ENCODE data around the gene TPRN. TPM values are rescaled to one million over a fixed set of nuclear protein-coding genes. Genes with fewer than 3 reads are reported as not detected.

Gene TPRN
- total RNA-seq, 2 donors from 2014 or later: 90.0 to 91.3 TPM

DNA sequence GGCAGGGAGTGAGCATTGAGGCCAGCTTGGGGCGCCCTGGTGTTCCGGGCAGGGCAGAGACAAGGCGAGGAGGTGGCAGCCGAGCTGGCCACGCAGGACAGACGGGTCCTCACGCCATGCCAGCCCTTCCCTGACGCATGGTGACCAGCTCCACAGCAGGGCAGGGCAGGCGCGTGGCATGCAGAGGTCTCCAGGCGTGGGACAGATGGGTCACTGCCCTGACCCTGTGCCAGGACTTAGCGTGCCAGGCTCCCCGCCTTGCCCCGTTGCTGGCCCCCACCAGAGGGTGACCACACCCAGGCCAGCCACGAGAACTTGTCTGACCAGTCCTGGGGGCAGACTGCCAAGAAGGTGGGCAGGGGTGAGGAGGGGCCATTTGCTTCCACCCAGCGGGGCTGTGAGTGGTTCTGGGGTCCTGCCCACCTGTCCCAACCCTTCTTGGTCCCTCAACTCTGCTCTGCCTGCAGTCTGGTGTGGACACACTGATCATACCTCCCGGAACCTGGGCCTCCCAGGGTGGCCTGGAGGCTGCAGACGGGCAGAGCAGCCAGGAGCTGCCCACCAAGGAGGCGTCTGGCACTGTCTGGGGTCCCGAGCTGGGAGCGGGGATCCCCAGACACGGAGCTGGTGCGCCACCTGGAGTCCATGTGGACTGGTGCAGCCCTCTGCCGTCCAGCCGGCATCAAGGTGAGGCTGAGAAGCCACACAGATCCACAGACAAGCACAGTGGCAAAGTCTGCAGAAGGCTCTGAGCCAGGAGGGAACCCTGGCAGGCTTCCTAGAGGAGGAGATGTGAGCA is 26.7 kb upstream of the TPRN start, which contains the start of gene RNF224:
TSS of gene RNF224 (plus strand) at position 449 of the 799 bp plus-strand sequence. CDS start 834 bp downstream, outside the sequence.
- intact Hi-C loops (cut with DNase I): no loop called here
- Histone ChIP-seq H3K9me3 (no peaks in the 10 kb centered on the region), H3K27ac (peak within 1 kb of the TSS; percentile 58 to 85 (median 76)), H3K27me3 (peaks cover 0 to 12% of the 10 kb centered on the region in 2 donors), H3K4me1 (peaks cover 39% of the 10 kb centered on the region), H3K4me3 (no peak within 1 kb of the TSS), H3K36me3 (replicated peaks in 1 of 2; ENCODE audit: insufficient read depth in 1 of 2, low read depth in 2 of 2) (no peaks in the 10 kb centered on the region)
- DNase-seq (peak; percentile 87 to 96 (median 91)), ATAC-seq (peak; percentile 58)
- 0 to 15% methylated on average over 2 to 25 of the region's 25 CpGs for WGBS, 2 donors
- TF ChIP-seq, protein P1, sequence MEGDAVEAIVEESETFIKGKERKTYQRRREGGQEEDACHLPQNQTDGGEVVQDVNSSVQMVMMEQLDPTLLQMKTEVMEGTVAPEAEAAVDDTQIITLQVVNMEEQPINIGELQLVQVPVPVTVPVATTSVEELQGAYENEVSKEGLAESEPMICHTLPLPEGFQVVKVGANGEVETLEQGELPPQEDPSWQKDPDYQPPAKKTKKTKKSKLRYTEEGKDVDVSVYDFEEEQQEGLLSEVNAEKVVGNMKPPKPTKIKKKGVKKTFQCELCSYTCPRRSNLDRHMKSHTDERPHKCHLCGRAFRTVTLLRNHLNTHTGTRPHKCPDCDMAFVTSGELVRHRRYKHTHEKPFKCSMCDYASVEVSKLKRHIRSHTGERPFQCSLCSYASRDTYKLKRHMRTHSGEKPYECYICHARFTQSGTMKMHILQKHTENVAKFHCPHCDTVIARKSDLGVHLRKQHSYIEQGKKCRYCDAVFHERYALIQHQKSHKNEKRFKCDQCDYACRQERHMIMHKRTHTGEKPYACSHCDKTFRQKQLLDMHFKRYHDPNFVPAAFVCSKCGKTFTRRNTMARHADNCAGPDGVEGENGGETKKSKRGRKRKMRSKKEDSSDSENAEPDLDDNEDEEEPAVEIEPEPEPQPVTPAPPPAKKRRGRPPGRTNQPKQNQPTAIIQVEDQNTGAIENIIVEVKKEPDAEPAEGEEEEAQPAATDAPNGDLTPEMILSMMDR (IDR thresholded peaks at IDR 0.05): peak; percentile 87 to 98 (median 97)
- no peak for TF ChIP-seq POLR2A (IDR thresholded peaks at IDR 0.05)

DNA sequence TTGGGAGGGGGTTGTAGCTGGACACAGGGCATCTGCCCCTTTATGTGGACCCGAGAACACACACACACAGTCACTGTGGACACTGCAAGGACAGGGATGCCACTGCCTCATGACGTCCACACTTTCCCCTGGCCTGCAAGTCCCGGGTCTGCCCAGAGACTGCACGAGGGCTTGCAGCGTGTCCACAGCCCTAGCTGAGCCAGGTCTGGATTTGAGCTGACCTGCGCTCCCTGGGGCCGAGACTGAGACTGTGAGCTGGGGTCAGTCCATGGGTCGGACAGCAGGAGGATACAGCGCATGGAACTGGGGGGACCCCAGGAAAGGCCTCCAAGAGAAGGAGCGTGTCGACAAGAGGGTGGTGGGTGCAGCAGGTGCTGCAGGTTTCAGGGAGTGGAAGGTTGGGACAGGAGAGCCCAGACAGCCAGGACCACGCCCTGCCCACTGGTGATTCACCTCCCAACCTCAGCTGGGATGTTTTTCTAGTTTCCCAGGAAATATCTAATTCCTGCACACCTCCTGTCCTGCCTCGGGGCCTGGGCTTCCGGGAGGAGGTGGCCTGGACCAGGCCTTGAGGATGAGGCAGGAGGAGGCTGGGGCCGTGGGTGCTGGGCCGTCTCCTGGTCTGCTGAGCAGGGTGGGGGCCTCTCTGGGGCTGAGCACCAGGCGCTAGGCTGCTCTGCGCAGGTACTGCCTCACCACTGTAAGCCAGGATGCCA is 26.0 kb upstream of the TPRN start:
- WGBS, 2 donors: 59 to 65% methylated on average over 13 to 18 of the region's 18 CpGs
- DNase-seq (no peak), ATAC-seq (no peak)
- Histone ChIP-seq H3K4me3 (no peak overlapping the region), H3K4me1 (peaks cover 42% of the 10 kb centered on the region), H3K27me3 (peaks cover 0 to 12% of the 10 kb centered on the region in 2 donors), H3K36me3 (replicated peaks in 1 of 2; ENCODE audit: insufficient read depth in 1 of 2, low read depth in 2 of 2) (no peaks in the 10 kb centered on the region), H3K27ac (peak overlapping the region; percentile 58 to 85 (median 76)), H3K9me3 (no peaks in the 10 kb centered on the region)
- TF ChIP-seq POLR2A (IDR thresholded peaks at IDR 0.05): no peak
- TF ChIP-seq, protein P1 (IDR thresholded peaks at IDR 0.05): no peak
- intact Hi-C loops (cut with DNase I): no loop called here

DNA sequence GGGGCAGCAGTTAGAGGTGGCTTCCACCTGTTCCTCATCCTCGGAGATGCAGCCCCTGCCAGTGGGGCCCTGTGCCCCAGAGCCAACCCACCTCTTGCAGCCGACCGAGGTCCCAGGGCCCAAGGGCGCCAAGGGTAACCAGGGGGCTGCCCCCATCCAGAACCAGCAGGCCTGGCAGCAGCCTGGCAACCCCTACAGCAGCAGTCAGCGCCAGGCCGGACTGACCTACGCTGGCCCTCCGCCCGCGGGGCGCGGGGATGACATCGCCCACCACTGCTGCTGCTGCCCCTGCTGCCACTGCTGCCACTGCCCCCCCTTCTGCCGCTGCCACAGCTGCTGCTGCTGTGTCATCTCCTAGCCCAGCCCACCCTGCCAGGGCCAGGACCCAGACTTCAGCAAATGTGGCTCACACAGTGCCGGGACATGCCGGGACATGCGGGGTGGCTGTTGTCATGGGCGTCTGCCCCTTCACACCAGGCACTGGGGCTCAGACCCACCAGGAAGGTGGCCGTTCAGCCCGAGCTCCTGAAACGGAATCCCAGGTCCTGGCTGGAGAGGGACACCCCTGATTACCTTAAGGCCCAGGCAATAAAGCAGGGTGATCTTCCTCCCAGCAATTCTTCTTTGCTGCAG is 25.3 kb upstream of the TPRN start:
- WGBS, 2 donors: 76% methylated on average over 14 of the region's 21 CpGs; no CpG with 5 or more reads in 1 of the 2 donors
- intact Hi-C loops (cut with DNase I): no loop called here
- H3K36me3 ChIP-seq (replicated peaks in 1 of 2; ENCODE audit: insufficient read depth in 1 of 2, low read depth in 2 of 2): no peaks in the 10 kb centered on the region
- ATAC-seq (no peak), DNase-seq (no peak)
- H3K4me1 ChIP-seq: peaks cover 44% of the 10 kb centered on the region
- peaks cover 0 to 9% of the 10 kb centered on the region in 2 donors for H3K27me3 ChIP-seq
- TF ChIP-seq, protein P1 (IDR thresholded peaks at IDR 0.05): no peak
- no peak for TF ChIP-seq POLR2A (IDR thresholded peaks at IDR 0.05)
- no peak overlapping the region for H3K4me3 ChIP-seq
- H3K9me3 ChIP-seq: no peaks in the 10 kb centered on the region
- H3K27ac ChIP-seq: peak overlapping the region in 2 of 4 donors; percentile 76 to 77

DNA sequence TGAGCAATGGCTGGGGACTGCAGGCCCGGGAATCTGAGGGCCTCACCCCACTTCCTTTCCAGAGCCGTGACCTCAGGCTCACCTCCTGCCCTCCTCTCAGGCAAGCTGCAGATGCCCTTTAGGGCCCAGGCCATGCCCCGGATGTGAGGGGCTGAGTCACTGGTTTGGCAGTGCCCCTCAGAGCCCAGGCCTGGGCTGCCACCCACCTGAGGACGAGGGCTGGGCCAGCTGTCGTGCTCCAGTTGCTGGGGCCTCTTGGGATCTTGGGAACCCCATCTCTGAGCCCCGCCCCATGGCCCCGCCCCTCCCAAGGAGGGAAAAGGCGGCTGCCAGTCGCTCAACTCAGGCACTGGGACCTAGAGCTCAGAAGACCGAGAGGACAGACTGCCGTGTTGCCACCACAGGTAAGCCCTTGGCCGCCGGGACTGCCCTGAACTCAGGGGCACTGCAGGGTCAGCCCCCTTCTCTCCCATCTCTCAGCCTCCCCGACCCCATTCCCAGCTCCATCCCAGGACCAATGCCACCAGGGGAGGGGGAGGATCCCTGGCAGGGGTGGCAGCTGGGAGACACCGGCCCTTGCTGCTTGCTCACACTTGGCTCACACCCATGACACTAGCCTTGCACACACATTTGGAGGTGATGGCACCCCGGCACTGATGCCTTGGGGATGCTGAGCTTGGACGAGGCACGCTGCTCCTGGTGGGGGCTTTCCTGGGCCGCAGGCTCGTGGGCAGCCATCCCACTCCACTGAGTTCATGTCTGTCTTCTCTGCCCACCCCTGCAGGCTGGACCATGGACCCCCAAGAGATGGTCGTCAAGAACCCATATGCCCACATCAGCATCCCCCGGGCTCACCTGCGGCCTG is 24.5 kb upstream of the TPRN start, which contains the start of gene CYSRT1:
TSS of gene CYSRT1 (plus strand) at position 345 of the 865 bp plus-strand sequence. CDS start at position 793, 448 bp downstream.
- ATAC-seq (no peak), DNase-seq (no peak)
- no peak for TF ChIP-seq POLR2A (IDR thresholded peaks at IDR 0.05)
- TF ChIP-seq, protein P1 (IDR thresholded peaks at IDR 0.05): no peak
- Histone ChIP-seq H3K27ac (peak within 1 kb of the TSS in 3 of 4 donors; percentile 87 to 96 (median 89)), H3K4me1 (peaks cover 48% of the 10 kb centered on the region), H3K27me3 (peaks cover 0 to 2% of the 10 kb centered on the region in 2 donors), H3K36me3 (replicated peaks in 1 of 2; ENCODE audit: insufficient read depth in 1 of 2, low read depth in 2 of 2) (no peaks in the 10 kb centered on the region), H3K4me3 (no peak within 1 kb of the TSS), H3K9me3 (no peaks in the 10 kb centered on the region)
- WGBS, 2 donors: 52 to 60% methylated on average over 11 to 19 of the region's 23 CpGs
- intact Hi-C loops (cut with DNase I): no loop called here

All from body of pancreas (tissue), 4 donors.